Tibial nerve (tissue), 3 donors: ENCODE results near the gene NCK2.

Experiments used
- CTCF ChIP-seq, 5 experiments: fragments of 200-600 bp in 3 of 5; fragments of 450-650 bp in 2 of 5; sonication (generic) in 3 of 5; IDR thresholded peaks; one replicate each; pipeline ENCODE4 v1.5.1; 2016 to 2019; ENCODE audit warnings: antibody characterized with exemption in 5 of 5, mild to moderate bottlenecking in 3 of 5, moderate library complexity in 2 of 5
- POLR2A ChIP-seq, 2 donors: fragments of 450-650 bp; IDR thresholded peaks; one replicate each; pipeline ENCODE4 v1.6.1; 2017; ENCODE audit warnings: antibody characterized with exemption in 2 of 2, mild to moderate bottlenecking in 2 of 2, moderate library complexity in 2 of 2

GRCh38 chr2:105800036-105800713 is 55.5 kb downstream of the NCK2 start:
- no peak for TF ChIP-seq CTCF (IDR thresholded peaks at IDR 0.05)
- TF ChIP-seq POLR2A (IDR thresholded peaks at IDR 0.05) = no peak
